Measurements from ENCODE around the gene PBRM1.

DNA sequence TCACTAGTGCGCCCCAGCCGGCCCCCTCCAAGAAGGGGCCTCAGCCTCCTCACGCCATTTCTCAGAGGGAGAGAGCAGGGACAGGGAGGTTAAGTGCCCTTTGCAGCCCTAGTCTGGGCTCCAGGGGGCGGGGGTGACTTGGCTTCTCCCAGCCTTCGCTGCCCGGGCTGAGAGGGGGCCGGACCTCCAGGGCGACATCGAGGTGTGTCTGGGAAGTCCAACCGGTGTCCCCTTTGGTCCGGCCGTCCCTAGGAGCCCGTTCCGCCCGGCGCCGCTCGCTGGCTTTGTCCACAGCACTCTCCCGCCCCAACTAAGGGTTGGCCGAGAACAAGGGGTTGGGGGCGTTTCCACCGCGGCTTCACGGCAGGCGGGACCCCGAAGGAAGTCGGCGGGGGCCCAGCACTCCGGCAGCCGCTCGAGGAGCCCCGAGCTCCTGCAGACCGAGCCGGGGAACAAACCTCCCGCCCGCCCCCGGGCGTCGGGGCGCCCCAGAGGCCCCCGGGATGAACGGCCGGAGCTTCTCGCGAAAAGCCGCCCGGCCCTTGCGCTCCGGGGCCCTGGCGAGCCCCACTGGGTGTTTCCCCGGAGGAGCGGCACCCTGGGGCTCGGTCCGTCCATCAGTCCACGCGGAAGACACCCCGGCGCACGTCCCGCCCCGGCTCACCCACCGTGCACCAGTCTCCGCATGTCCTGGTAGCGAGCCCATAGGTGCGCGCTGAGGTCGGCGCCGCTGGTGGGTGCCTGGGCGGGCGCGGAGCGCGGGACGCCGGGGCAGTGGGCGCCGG is 152.7 kb downstream of the PBRM1 start:
- no peak for TF ChIP-seq CTCF (IDR thresholded peaks at IDR 0.05)
- no peak for TF ChIP-seq POLR2A (IDR thresholded peaks at IDR 0.05)
- no peak for TF ChIP-seq POLR2AphosphoS5 (IDR thresholded peaks at IDR 0.05)
- no peak for TF ChIP-seq EP300 (IDR thresholded peaks at IDR 0.05)

All from stomach (tissue), 4 donors.